GM18511 (cell line): ENCODE results near the gene SOX1.

Source experiments
- ATAC-seq: cut with Tn5 transposase; IDR thresholded peaks from one replicate; pipeline ENCODE4 v1.9.1; 2021; ENCODE audit warnings: mild to moderate bottlenecking, moderate library complexity; ENCODE audit not compliant: unreplicated experiment

Gene SOX1

GRCh38 chr13:112105244-112105681 is 38.3 kb downstream of the SOX1 start:
- ATAC-seq = no peak

- ATAC-seq = no peak
These were observed 38.9 kb downstream of the SOX1 start for GRCh38 chr13:112105892-112106291.

- no peak for ATAC-seq
These were observed 39.7 kb downstream of the SOX1 start for GRCh38 chr13:112106478-112107141.

- no peak for ATAC-seq
These were observed 40.3 kb downstream of the SOX1 start for GRCh38 chr13:112107289-112107688.

GRCh38 chr13:112110479-112110878 is 43.5 kb downstream of the SOX1 start:
- no peak for ATAC-seq

- ATAC-seq = no peak
These were observed 44.4 kb downstream of the SOX1 start for GRCh38 chr13:112111239-112111857.

GRCh38 chr13:112112534-112113276 is 45.8 kb downstream of the SOX1 start:
- no peak for ATAC-seq

GRCh38 chr13:112113348-112113747 is 46.4 kb downstream of the SOX1 start:
- ATAC-seq = no peak

GRCh38 chr13:112113851-112114250 is 46.9 kb downstream of the SOX1 start:
- ATAC-seq = no peak

GRCh38 chr13:112114391-112114790 is 47.4 kb downstream of the SOX1 start:
- no peak for ATAC-seq

- ATAC-seq = no peak
These were observed 48.6 kb downstream of the SOX1 start for GRCh38 chr13:112115403-112116091.

GRCh38 chr13:112116187-112116950 is 49.4 kb downstream of the SOX1 start:
- ATAC-seq = no peak

- no peak for ATAC-seq
These were observed 50.5 kb downstream of the SOX1 start for GRCh38 chr13:112117258-112117954.

GRCh38 chr13:112117955-112118302 is 51.0 kb downstream of the SOX1 start:
- no peak for ATAC-seq

GRCh38 chr13:112118451-112119064 is 51.6 kb downstream of the SOX1 start:
- no peak for ATAC-seq

- no peak for ATAC-seq
These were observed 52.5 kb downstream of the SOX1 start for GRCh38 chr13:112119192-112120030.

- no peak for ATAC-seq
These were observed 53.1 kb downstream of the SOX1 start for GRCh38 chr13:112120031-112120373.
